HepG2 (cell line): Measurements from ENCODE around the gene MIA. TPM values are rescaled to one million over a fixed set of nuclear protein-coding genes. Genes with fewer than 3 reads are reported as not detected.

Experiments used
- ARNTL ChIP-seq: sonication (generic); formaldehyde crosslinking; IDR thresholded peaks from 2 replicates; pipeline ENCODE4 v1.4.0; 2020; ENCODE audit warnings: mild to moderate bottlenecking, missing genetic modification reagents
- CENPT ChIP-seq: sonication (generic); formaldehyde crosslinking; IDR thresholded peaks from 2 replicates; pipeline ENCODE4 v1.8.0; 2022; ENCODE audit warnings: low read depth, mild to moderate bottlenecking, moderate library complexity, missing genetic modification reagents
- DR1 ChIP-seq: sonication (generic); formaldehyde crosslinking; IDR thresholded peaks from 2 replicates; pipeline ENCODE4 v1.8.0; 2021; ENCODE audit warnings: mild to moderate bottlenecking, missing genetic modification reagents, inconsistent platforms
- ISL2 ChIP-seq: sonication (generic); formaldehyde crosslinking; IDR thresholded peaks from 2 replicates; pipeline ENCODE4 v1.5.0; 2020; ENCODE audit warnings: missing genetic modification reagents
- KDM5A ChIP-seq: fragments of 200-600 bp; sonication (generic); IDR thresholded peaks from 2 replicates; pipeline ENCODE4 v1.7.0; 2018; ENCODE audit warnings: antibody characterized with exemption, mild to moderate bottlenecking, low read length, borderline replicate concordance
- KDM5B ChIP-seq: sonication (generic); formaldehyde crosslinking; IDR thresholded peaks from 2 replicates; pipeline ENCODE4 v1.4.0; 2020; ENCODE audit warnings: missing genetic modification reagents, mild to moderate bottlenecking, borderline replicate concordance
- NFRKB ChIP-seq: fragments of 450-650 bp; IDR thresholded peaks from 2 replicates; pipeline ENCODE4 v1.6.1; 2017
- RFX5 ChIP-seq: IDR thresholded peaks from 2 replicates; pipeline ENCODE4 v1.6.1; 2011; ENCODE audit warnings: low read depth, low read length, improper control_type of control experiment
- SSRP1 ChIP-seq: IDR thresholded peaks from 2 replicates; pipeline ENCODE4 v1.6.1; 2016; ENCODE audit warnings: control low read depth
- TGIF2 ChIP-seq: IDR thresholded peaks from 2 replicates; pipeline ENCODE4 v1.6.1; 2016; ENCODE audit warnings: control low read depth, missing compliant biosample characterization
- THAP9 ChIP-seq: sonication (generic); formaldehyde crosslinking; IDR thresholded peaks from 2 replicates; pipeline ENCODE4; 2020; ENCODE audit warnings: missing genetic modification reagents, mild to moderate bottlenecking, borderline replicate concordance
- TRAFD1 ChIP-seq: sonication (generic); formaldehyde crosslinking; IDR thresholded peaks from 2 replicates; pipeline ENCODE4 v1.5.1; 2020; ENCODE audit warnings: missing genetic modification reagents, mild to moderate bottlenecking, borderline replicate concordance
- U2AF1 ChIP-seq: fragments of 200-400 bp; formaldehyde crosslinking; optimal IDR thresholded peaks from 2 replicates; pipeline ENCODE3; 2017; ENCODE audit warnings: mild to moderate bottlenecking, low read depth, low read length
- ZGPAT ChIP-seq: IDR thresholded peaks from 2 replicates; pipeline ENCODE4 v1.6.1; 2016; ENCODE audit warnings: mild to moderate bottlenecking
- ZKSCAN1 ChIP-seq: fragments of 150-350 bp; IDR thresholded peaks from 2 replicates; pipeline ENCODE4 v1.6.1; 2014; ENCODE audit warnings: low read length
- ZNF274 ChIP-seq: sonication (generic); formaldehyde crosslinking; IDR thresholded peaks from 2 replicates; pipeline ENCODE4 v1.5.1; 2020; ENCODE audit warnings: mild to moderate bottlenecking, missing genetic modification reagents
- ZNF343 ChIP-seq: sonication (generic); formaldehyde crosslinking; IDR thresholded peaks from 2 replicates; pipeline ENCODE4 v1.4.0; 2020; ENCODE audit warnings: mild to moderate bottlenecking, missing genetic modification reagents
- ZNF83 ChIP-seq: sonication (generic); formaldehyde crosslinking; IDR thresholded peaks from 2 replicates; pipeline ENCODE4 v1.4.0; 2020; ENCODE audit warnings: missing genetic modification reagents, mild to moderate bottlenecking, borderline replicate concordance
- ZNF841 ChIP-seq: sonication (generic); formaldehyde crosslinking; IDR thresholded peaks from 2 replicates; pipeline ENCODE4 v1.8.1; 2023; ENCODE audit warnings: missing genetic modification reagents, borderline replicate concordance
- polyA plus RNA-seq, 8 experiments: library from polyadenylated mRNA; depleted of rRNA in 3 of 8; stranded (reverse) in 7 of 8; unstranded in 1 of 8; fragments of >200 nt; fragmentation: Illumina TruSeq in 4 of 8; extraction: Trizol in 4 of 8; gene quantifications; 2 replicates each; pipeline versions ENCODE4 v1.2.1 to v1.2.3, GENCODE V29; 2011 to 2016; ENCODE audit warnings: low read depth in 4 of 8, missing spikeins in 1 of 8, mixed read lengths in 1 of 8; ENCODE audit not compliant: insufficient read depth in 1 of 8
- total RNA-seq, 5 experiments: library from RNA; depleted of rRNA; stranded (reverse); fragments of >200 nt; fragmentation: Illumina TruSeq; extraction: Trizol; gene quantifications; 2 replicates each; pipeline ENCODE4 v1.2.3, GENCODE V29; 2016; ENCODE audit warnings: low read depth in 1 of 5

MIA gene
- total and polyA plus RNA-seq, 2 of the 13 experiments (the other 11 are each of a cell fraction or from before 2014, with no cell fraction given): 0.61 TPM; not detected in 1

- TF ChIP-seq DR1 (CRISPR knock-in tag) (0 out of 2 replicates have a peak, but pooled peaks have one; percentile 40), ARNTL (CRISPR knock-in tag) (peak; percentile 18; the same call in 1 of the 2 replicates), ZNF274 (CRISPR knock-in tag) (peak; percentile 59; the same call in 1 of the 2 replicates), SSRP1 (no peak), NFRKB (no peak), THAP9 (CRISPR knock-in tag) (peak; percentile 94), KDM5A (peak; percentile 37; the same call in 1 of the 2 replicates), ZNF343 (CRISPR knock-in tag) (no peak), ZNF83 (CRISPR knock-in tag) (peak; percentile 35; the same call in 1 of the 2 replicates), ZNF841 (CRISPR knock-in tag) (no peak), ZKSCAN1 (no peak), KDM5B (CRISPR knock-in tag) (peak; percentile 63; the same call in 1 of the 2 replicates), CENPT (CRISPR knock-in tag) (no peak), ISL2 (CRISPR knock-in tag) (no peak), U2AF1 (no peak), TRAFD1 (no peak), ZGPAT (CRISPR knock-in tag) (peak; percentile 43; the same call in 1 of the 2 replicates), TGIF2 (CRISPR knock-in tag) (0 out of 2 replicates have a peak, but pooled peaks have one; percentile 27), RFX5 (peak; percentile 11; the same call in 1 of the 2 replicates)
These were observed 2.8 kb downstream of the MIA start, which contains the start of gene RAB4B (continued) for GRCh38 chr19:40777937-40778705.
